Measurements from ENCODE around the gene SS18.

- TF ChIP-seq SIN3A (IDR thresholded peaks at IDR 0.05; ENCODE audit: borderline replicate concordance, insufficient read depth, low read length), result no peak
- no peak for TF ChIP-seq TAF1 (IDR thresholded peaks at IDR 0.05; ENCODE audit: borderline replicate concordance, insufficient read depth, low read length)
- TF ChIP-seq REST (IDR thresholded peaks at IDR 0.05; ENCODE audit: insufficient read depth in 1 of 2, low read depth in 2 of 2, low read length in 2 of 2), result no peak
- TF ChIP-seq POLR2AphosphoS5 (IDR thresholded peaks at IDR 0.05; ENCODE audit: low read depth, low read length), result no peak
- TF ChIP-seq FOXP2 (optimal IDR thresholded peaks at IDR 0.05; ENCODE audit: borderline replicate concordance, extremely low read depth, extremely low read length, insufficient read depth), result no peak
These were observed 69.2 kb downstream of the SS18 start for GRCh38 chr18:26021061-26021754.
